ENCODE results near the gene RBBP8.
"Not testable (repeated sequence)": the region's sequence is repeated elsewhere in the genome, so short reads cannot be mapped to it uniquely, and the experiment has no call there.

GRCh38 chr18:22885694-22886093, 47.4 kb upstream of the RBBP8 start:
- not testable (repeated sequence) for TF ChIP-seq POLR2A, TAF1, POLR2AphosphoS5 (IDR thresholded peaks at IDR 0.05; ENCODE audit: low read depth, low read length)
